ENCODE results near the gene SEBOX.

Gene SEBOX

GRCh38 chr17:28345419-28346198 is 19.4 kb downstream of the SEBOX start:
- no peak overlapping the region for H3K14ac ChIP-seq (ENCODE audit: low read length)
- H3K79me1 ChIP-seq (ENCODE audit: low read length): no peaks in the 10 kb centered on the region
- no peak overlapping the region for H3K27ac ChIP-seq (ENCODE audit: low read depth, low read length)
- no peaks in the 10 kb centered on the region for H3K27me3 ChIP-seq (ENCODE audit: insufficient read depth, low read length)
- WGBS (ENCODE audit: extremely low coverage, insufficient coverage, insufficient read length): no CpG with 5 or more reads among the region's 13 CpGs
- DNase-seq: peak; percentile 77
- H3K9me3 ChIP-seq (ENCODE audit: insufficient read depth, low read depth, low read length): no peaks in the 10 kb centered on the region
- H4K12ac ChIP-seq (ENCODE audit: low read depth, low read length): no peak overlapping the region
- H3K79me2 ChIP-seq (ENCODE audit: control insufficient read depth, insufficient read depth, low read length, poor library complexity): no peaks in the 10 kb centered on the region
- H3K4me1 ChIP-seq (ENCODE audit: control insufficient read depth in 1 of 2, insufficient read depth in 2 of 2, low read length in 2 of 2): peaks cover 2 to 8% of the 10 kb centered on the region in 2 experiments
- H2BK5ac ChIP-seq (ENCODE audit: low read depth, low read length, poor library complexity): no peak overlapping the region
- no peak overlapping the region for H3K4me3 ChIP-seq (ENCODE audit: low read depth, low read length)
- H3K4me2 ChIP-seq (ENCODE audit: low read length): no peak overlapping the region
- no peak overlapping the region for H3K18ac ChIP-seq (ENCODE audit: low read length)
- no peak overlapping the region for H3K4ac ChIP-seq (ENCODE audit: low read depth, low read length)
- H4K91ac ChIP-seq (ENCODE audit: low read depth, low read length): no peak overlapping the region
- H2AK5ac ChIP-seq (ENCODE audit: low read length): no peak overlapping the region
- no peak overlapping the region for H4K8ac ChIP-seq (ENCODE audit: low read depth, low read length)
- no peak overlapping the region for H3K9ac ChIP-seq (ENCODE audit: low read length)
- H3K23ac ChIP-seq (ENCODE audit: low read length): no peak overlapping the region
- peaks cover 68 to 85% of the 10 kb centered on the region in 2 experiments for H3K36me3 ChIP-seq (ENCODE audit: control insufficient read depth in 1 of 2, insufficient read depth in 2 of 2, low read length in 2 of 2)
- no peak overlapping the region for H2BK120ac ChIP-seq (ENCODE audit: insufficient read depth, low read length, poor library complexity)
- no peak overlapping the region for H2AFZ ChIP-seq (ENCODE audit: insufficient read depth, low read length, poor library complexity)
- no peak overlapping the region for H2BK12ac ChIP-seq (ENCODE audit: low read length)

- Histone ChIP-seq H3K4me2 (ENCODE audit: low read length) (no peak overlapping the region), H3K4me1 (ENCODE audit: control insufficient read depth in 1 of 2, insufficient read depth in 2 of 2, low read length in 2 of 2) (peaks cover 2 to 8% of the 10 kb centered on the region in 2 experiments), H3K36me3 (ENCODE audit: control insufficient read depth in 1 of 2, insufficient read depth in 2 of 2, low read length in 2 of 2) (peaks cover 74 to 90% of the 10 kb centered on the region in 2 experiments), H4K8ac (ENCODE audit: low read depth, low read length) (no peak overlapping the region), H3K4ac (ENCODE audit: low read depth, low read length) (no peak overlapping the region), H2BK5ac (ENCODE audit: low read depth, low read length, poor library complexity) (no peak overlapping the region), H3K23ac (ENCODE audit: low read length) (no peak overlapping the region), H3K4me3 (ENCODE audit: low read depth, low read length) (no peak overlapping the region), H2BK120ac (ENCODE audit: insufficient read depth, low read length, poor library complexity) (no peak overlapping the region), H2AFZ (ENCODE audit: insufficient read depth, low read length, poor library complexity) (no peak overlapping the region), H2AK5ac (ENCODE audit: low read length) (no peak overlapping the region), H4K12ac (ENCODE audit: low read depth, low read length) (no peak overlapping the region), H3K79me2 (ENCODE audit: control insufficient read depth, insufficient read depth, low read length, poor library complexity) (no peaks in the 10 kb centered on the region), H4K91ac (ENCODE audit: low read depth, low read length) (no peak overlapping the region), H3K9me3 (ENCODE audit: insufficient read depth, low read depth, low read length) (peaks cover 2% of the 10 kb centered on the region), H2BK12ac (ENCODE audit: low read length) (no peak overlapping the region), H3K79me1 (ENCODE audit: low read length) (no peaks in the 10 kb centered on the region), H3K14ac (ENCODE audit: low read length) (no peak overlapping the region), H3K27ac (ENCODE audit: low read depth, low read length) (no peak overlapping the region), H3K18ac (ENCODE audit: low read length) (no peak overlapping the region), H3K9ac (ENCODE audit: low read length) (no peak overlapping the region), H3K27me3 (ENCODE audit: insufficient read depth, low read length) (no peaks in the 10 kb centered on the region)
- no peak for DNase-seq
- no CpG with 5 or more reads among the region's 19 CpGs for WGBS (ENCODE audit: extremely low coverage, insufficient coverage, insufficient read length)
Measured at GRCh38 chr17:28344435-28344901, 20.5 kb downstream of the SEBOX start.

GRCh38 chr17:28344011-28344410 is 21.0 kb downstream of the SEBOX start:
- Histone ChIP-seq H4K8ac (ENCODE audit: low read depth, low read length) (no peak overlapping the region), H3K79me1 (ENCODE audit: low read length) (no peaks in the 10 kb centered on the region), H3K27ac (ENCODE audit: low read depth, low read length) (no peak overlapping the region), H4K12ac (ENCODE audit: low read depth, low read length) (no peak overlapping the region), H2AFZ (ENCODE audit: insufficient read depth, low read length, poor library complexity) (no peak overlapping the region), H2BK5ac (ENCODE audit: low read depth, low read length, poor library complexity) (no peak overlapping the region), H4K91ac (ENCODE audit: low read depth, low read length) (no peak overlapping the region), H2BK120ac (ENCODE audit: insufficient read depth, low read length, poor library complexity) (no peak overlapping the region), H3K79me2 (ENCODE audit: control insufficient read depth, insufficient read depth, low read length, poor library complexity) (no peaks in the 10 kb centered on the region), H2BK12ac (ENCODE audit: low read length) (no peak overlapping the region), H3K4me1 (ENCODE audit: control insufficient read depth in 1 of 2, insufficient read depth in 2 of 2, low read length in 2 of 2) (peaks cover 2 to 8% of the 10 kb centered on the region in 2 experiments), H3K23ac (ENCODE audit: low read length) (no peak overlapping the region), H3K4me3 (ENCODE audit: low read depth, low read length) (no peak overlapping the region), H3K36me3 (ENCODE audit: control insufficient read depth in 1 of 2, insufficient read depth in 2 of 2, low read length in 2 of 2) (peaks cover 75 to 92% of the 10 kb centered on the region in 2 experiments), H3K14ac (ENCODE audit: low read length) (no peak overlapping the region), H2AK5ac (ENCODE audit: low read length) (no peak overlapping the region), H3K9ac (ENCODE audit: low read length) (no peak overlapping the region), H3K27me3 (ENCODE audit: insufficient read depth, low read length) (no peaks in the 10 kb centered on the region), H3K9me3 (ENCODE audit: insufficient read depth, low read depth, low read length) (peaks cover 2% of the 10 kb centered on the region), H3K4ac (ENCODE audit: low read depth, low read length) (no peak overlapping the region), H3K4me2 (ENCODE audit: low read length) (no peak overlapping the region), H3K18ac (ENCODE audit: low read length) (no peak overlapping the region)
- peak in 1 of 2 donors; percentile 12 for DNase-seq
- WGBS (ENCODE audit: extremely low coverage, insufficient coverage, insufficient read length): no CpG with 5 or more reads among the region's 9 CpGs

GRCh38 chr17:28343491-28343932 is 21.5 kb downstream of the SEBOX start:
- H3K79me2 ChIP-seq (ENCODE audit: control insufficient read depth, insufficient read depth, low read length, poor library complexity): no peaks in the 10 kb centered on the region
- no peaks in the 10 kb centered on the region for H3K27me3 ChIP-seq (ENCODE audit: insufficient read depth, low read length)
- peaks cover 2% of the 10 kb centered on the region for H3K9me3 ChIP-seq (ENCODE audit: insufficient read depth, low read depth, low read length)
- H3K18ac ChIP-seq (ENCODE audit: low read length): no peak overlapping the region
- no peak overlapping the region for H2BK120ac ChIP-seq (ENCODE audit: insufficient read depth, low read length, poor library complexity)
- H2AK5ac ChIP-seq (ENCODE audit: low read length): no peak overlapping the region
- H3K4me3 ChIP-seq (ENCODE audit: low read depth, low read length): no peak overlapping the region
- no peaks in the 10 kb centered on the region for H3K79me1 ChIP-seq (ENCODE audit: low read length)
- H3K9ac ChIP-seq (ENCODE audit: low read length): peak overlapping the region; percentile 21
- peak; percentile 54 to 57 for DNase-seq
- H3K23ac ChIP-seq (ENCODE audit: low read length): no peak overlapping the region
- no peak overlapping the region for H3K27ac ChIP-seq (ENCODE audit: low read depth, low read length)
- H2BK12ac ChIP-seq (ENCODE audit: low read length): no peak overlapping the region
- no peak overlapping the region for H2BK5ac ChIP-seq (ENCODE audit: low read depth, low read length, poor library complexity)
- H4K8ac ChIP-seq (ENCODE audit: low read depth, low read length): no peak overlapping the region
- H3K14ac ChIP-seq (ENCODE audit: low read length): no peak overlapping the region
- no peak overlapping the region for H4K12ac ChIP-seq (ENCODE audit: low read depth, low read length)
- no peak overlapping the region for H3K4ac ChIP-seq (ENCODE audit: low read depth, low read length)
- no peak overlapping the region for H2AFZ ChIP-seq (ENCODE audit: insufficient read depth, low read length, poor library complexity)
- H3K4me1 ChIP-seq (ENCODE audit: control insufficient read depth in 1 of 2, insufficient read depth in 2 of 2, low read length in 2 of 2): peaks cover 2 to 10% of the 10 kb centered on the region in 2 experiments
- no CpG with 5 or more reads among the region's 10 CpGs for WGBS (ENCODE audit: extremely low coverage, insufficient coverage, insufficient read length)
- H3K36me3 ChIP-seq (ENCODE audit: control insufficient read depth in 1 of 2, insufficient read depth in 2 of 2, low read length in 2 of 2): peaks cover 73 to 89% of the 10 kb centered on the region in 2 experiments
- no peak overlapping the region for H4K91ac ChIP-seq (ENCODE audit: low read depth, low read length)
- no peak overlapping the region for H3K4me2 ChIP-seq (ENCODE audit: low read length)

Data from trophoblast cell (in vitro differentiated cells and primary cell).